Neural cell (in vitro differentiated cells): ENCODE data around the gene IL17A.
"Not testable (repeated sequence)": the region's sequence is repeated elsewhere in the genome, so short reads cannot be mapped to it uniquely, and the experiment has no call there.

Source experiments
- EP300 ChIP-seq: fragments of 450-650 bp; conservative IDR thresholded peaks from 2 replicates; pipeline ENCODE4 v1.6.1; 2014; ENCODE audit warnings: antibody characterized with exemption, mild to moderate bottlenecking, moderate library complexity; ENCODE audit not compliant: poor library complexity, severe bottlenecking
- EZH2 ChIP-seq: fragments of 200-600, 300-800 bp; shearing (Covaris generic), sonication (generic); IDR thresholded peaks from 2 replicates; pipeline ENCODE4 v1.6.1; 2014; ENCODE audit warnings: antibody characterized with exemption, low read length, borderline replicate concordance, mild to moderate bottlenecking; ENCODE audit not compliant: insufficient read depth, poor library complexity, severe bottlenecking
- MXI1 ChIP-seq: fragments of 450-650 bp; conservative IDR thresholded peaks from 2 replicates; pipeline ENCODE4 v1.6.1; 2014; ENCODE audit warnings: antibody characterized with exemption, mild to moderate bottlenecking; ENCODE audit not compliant: poor library complexity, severe bottlenecking
- POLR2AphosphoS5 ChIP-seq: IDR thresholded peaks from 2 replicates; pipeline ENCODE4 v1.6.1; 2012
- RAD21 ChIP-seq: fragments of 450-650 bp; conservative IDR thresholded peaks from 2 replicates; pipeline ENCODE4 v1.6.1; 2014; ENCODE audit warnings: antibody characterized with exemption, mild to moderate bottlenecking, moderate library complexity
- TF ChIP-seq, protein P1 (sequence below): fragments of 450-650 bp; IDR thresholded peaks from 2 replicates; pipeline ENCODE4 v1.5.1; 2014; ENCODE audit warnings: antibody characterized with exemption, mild to moderate bottlenecking, moderate library complexity; ENCODE audit not compliant: poor library complexity, severe bottlenecking

DNA sequence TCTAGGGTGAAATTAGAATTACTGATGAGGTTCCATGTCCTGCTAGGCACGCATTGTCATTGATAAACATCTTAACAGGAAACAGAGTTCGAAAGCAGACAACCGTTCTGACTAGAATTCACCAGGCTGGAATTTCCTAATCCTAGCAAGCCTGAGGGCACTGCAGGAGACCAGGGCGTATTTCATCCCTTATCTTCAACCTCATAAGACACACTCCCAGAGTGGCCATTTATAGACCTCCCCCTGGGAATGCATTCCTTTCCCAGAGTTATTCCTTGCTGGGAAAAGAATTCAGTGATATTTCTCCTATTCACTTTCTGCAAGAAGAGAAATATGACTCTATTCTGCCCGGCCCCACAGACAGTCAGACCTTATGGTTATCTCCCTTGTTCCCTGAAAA, 13.9 kb downstream of the IL17A start:
- TF ChIP-seq, protein P1, sequence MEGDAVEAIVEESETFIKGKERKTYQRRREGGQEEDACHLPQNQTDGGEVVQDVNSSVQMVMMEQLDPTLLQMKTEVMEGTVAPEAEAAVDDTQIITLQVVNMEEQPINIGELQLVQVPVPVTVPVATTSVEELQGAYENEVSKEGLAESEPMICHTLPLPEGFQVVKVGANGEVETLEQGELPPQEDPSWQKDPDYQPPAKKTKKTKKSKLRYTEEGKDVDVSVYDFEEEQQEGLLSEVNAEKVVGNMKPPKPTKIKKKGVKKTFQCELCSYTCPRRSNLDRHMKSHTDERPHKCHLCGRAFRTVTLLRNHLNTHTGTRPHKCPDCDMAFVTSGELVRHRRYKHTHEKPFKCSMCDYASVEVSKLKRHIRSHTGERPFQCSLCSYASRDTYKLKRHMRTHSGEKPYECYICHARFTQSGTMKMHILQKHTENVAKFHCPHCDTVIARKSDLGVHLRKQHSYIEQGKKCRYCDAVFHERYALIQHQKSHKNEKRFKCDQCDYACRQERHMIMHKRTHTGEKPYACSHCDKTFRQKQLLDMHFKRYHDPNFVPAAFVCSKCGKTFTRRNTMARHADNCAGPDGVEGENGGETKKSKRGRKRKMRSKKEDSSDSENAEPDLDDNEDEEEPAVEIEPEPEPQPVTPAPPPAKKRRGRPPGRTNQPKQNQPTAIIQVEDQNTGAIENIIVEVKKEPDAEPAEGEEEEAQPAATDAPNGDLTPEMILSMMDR = not testable (repeated sequence)
- not testable (repeated sequence) for TF ChIP-seq POLR2AphosphoS5, EZH2, MXI1, EP300, RAD21
